GM20000 (cell line): Measurements from ENCODE around the gene STK24.
"Not testable (repeated sequence)": the region's sequence is repeated elsewhere in the genome, so short reads cannot be mapped to it uniquely, and the experiment has no call there.

Experiments
- DNase-seq: peaks from one replicate; pipeline ENCODE4 v3.0.0; 2012; ENCODE audit warnings: low spot score
- TF ChIP-seq, protein P1 (sequence below): IDR thresholded peaks from 2 replicates; pipeline ENCODE4 v1.5.1; 2012; ENCODE audit warnings: mild to moderate bottlenecking, control low read depth; ENCODE audit errors: extremely low read depth, missing control alignments

The STK24 gene

DNA sequence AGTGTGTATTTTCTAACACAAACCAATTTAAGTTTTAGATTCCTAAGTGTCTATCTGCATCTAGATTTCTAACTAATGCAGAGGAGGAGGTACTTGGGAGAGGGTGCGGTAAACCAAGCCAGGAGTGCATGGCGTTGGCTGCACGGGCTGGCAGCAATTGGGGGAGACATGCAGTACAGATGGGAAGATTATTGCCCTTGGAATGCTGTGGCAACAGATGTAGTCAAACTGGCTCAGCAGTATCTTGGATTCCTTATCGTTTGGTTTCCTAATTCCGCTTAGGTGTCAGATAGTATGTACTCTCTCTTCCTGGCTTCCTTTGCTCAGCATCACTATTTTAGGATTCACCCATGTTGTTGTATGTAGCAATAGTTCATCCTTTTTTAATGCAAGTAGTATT, 29.4 kb upstream of the STK24 start:
- DNase-seq: no peak

DNA sequence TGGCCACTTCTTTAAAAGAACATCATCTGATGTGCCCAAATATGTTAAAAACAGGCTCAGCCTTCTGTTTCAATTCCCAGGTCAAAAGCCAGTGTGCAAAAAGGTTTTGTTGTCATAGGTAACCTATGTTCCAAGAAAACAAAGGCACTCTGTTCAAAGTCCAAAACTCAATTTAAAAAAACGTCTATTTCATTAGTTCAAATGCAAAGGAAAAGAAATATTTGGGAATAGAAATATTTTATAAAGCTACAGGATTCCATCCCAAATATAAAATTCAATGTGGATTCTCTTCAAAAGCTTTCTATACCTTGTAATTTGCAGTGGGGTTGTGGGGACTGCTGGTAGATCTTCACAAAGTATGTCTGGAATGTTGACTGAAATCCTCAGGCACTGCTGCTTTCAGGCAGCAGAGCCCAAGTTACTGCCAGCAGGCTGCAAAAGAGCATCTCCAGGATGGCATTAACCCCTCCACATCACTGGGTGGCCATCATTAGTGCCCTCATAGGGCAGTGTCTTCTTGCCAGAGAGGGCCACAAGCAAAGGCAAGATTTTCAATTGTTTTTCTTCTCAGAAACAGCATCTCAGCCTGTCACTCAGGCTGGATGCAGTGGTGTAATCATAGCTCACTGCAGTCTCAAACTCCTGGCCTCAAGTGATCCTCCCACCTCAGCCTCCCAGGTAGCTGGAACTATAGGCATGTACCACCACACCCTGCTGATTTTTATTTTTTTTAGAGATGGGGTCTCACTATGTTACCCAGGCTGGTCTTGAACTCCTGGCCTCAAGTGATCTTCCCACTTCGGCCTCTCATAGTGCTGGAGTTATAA, 22.8 kb upstream of the STK24 start:
- no peak for DNase-seq

More for the DNA sequence above, 29.4 kb upstream of the STK24 start:
- TF ChIP-seq, protein P1, sequence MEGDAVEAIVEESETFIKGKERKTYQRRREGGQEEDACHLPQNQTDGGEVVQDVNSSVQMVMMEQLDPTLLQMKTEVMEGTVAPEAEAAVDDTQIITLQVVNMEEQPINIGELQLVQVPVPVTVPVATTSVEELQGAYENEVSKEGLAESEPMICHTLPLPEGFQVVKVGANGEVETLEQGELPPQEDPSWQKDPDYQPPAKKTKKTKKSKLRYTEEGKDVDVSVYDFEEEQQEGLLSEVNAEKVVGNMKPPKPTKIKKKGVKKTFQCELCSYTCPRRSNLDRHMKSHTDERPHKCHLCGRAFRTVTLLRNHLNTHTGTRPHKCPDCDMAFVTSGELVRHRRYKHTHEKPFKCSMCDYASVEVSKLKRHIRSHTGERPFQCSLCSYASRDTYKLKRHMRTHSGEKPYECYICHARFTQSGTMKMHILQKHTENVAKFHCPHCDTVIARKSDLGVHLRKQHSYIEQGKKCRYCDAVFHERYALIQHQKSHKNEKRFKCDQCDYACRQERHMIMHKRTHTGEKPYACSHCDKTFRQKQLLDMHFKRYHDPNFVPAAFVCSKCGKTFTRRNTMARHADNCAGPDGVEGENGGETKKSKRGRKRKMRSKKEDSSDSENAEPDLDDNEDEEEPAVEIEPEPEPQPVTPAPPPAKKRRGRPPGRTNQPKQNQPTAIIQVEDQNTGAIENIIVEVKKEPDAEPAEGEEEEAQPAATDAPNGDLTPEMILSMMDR: no peak

DNA sequence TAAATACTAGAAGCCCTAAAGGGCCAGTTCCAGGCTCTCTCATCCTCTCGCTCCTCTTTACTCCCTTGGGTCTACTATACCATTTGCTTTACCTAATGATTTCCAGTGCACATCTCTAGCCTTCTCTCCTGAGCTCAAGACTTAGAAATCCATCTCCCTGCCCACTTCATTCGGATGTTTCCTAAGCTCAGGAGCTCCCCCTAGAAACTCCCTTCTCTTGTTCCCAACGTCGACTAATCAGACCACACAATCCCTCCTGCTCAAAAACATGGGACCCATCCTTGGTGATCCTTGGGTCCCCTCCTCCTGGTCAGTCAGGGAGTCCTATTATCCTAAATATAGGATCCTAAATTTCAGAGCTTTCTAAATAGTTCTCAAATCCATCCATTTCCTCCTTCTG, 21.1 kb upstream of the STK24 start:
- TF ChIP-seq, protein P1: no peak
- DNase-seq: no peak

More for the DNA sequence above, 22.8 kb upstream of the STK24 start:
- TF ChIP-seq, protein P1: no peak

DNA sequence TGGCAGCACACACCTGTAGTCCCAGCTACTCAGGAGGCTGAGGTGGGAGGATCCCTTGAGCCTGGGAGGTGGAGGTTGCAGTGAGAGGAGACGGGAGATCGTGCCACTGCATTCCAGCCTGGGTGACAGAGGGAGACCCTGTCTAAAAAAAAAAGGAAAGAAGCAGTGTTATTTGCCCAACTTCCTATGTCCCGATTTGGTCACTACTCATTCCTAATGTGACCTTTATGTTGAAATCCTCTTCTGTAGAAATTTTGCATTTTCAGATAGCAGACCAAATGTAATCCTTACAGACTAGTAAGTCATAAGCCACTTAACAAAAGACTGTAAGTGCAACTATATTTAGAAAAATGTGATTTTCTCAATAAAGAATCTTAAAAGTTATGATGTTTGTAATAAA, 18.2 kb upstream of the STK24 start:
- DNase-seq: no peak
- TF ChIP-seq, protein P1: no peak

DNA sequence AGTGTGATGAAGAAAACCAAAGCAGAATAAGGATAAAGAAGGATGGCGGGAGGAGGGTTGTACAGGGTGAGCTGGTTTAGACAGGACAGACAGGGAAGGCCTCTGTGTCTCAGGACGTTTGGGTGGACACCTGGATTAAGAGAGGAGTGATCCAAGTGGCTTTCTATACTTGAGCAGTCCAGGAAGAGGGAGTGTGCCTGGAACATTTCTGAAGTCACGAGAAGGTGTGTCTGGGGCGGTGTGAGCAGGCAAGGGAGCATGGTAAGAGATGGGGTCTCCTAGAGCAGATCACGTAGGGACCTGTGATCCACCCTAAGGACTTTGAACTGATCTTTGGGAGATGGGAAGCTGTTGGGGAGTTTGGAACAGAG, 15.4 kb upstream of the STK24 start:
- TF ChIP-seq, protein P1: no peak
- DNase-seq: no peak

DNA sequence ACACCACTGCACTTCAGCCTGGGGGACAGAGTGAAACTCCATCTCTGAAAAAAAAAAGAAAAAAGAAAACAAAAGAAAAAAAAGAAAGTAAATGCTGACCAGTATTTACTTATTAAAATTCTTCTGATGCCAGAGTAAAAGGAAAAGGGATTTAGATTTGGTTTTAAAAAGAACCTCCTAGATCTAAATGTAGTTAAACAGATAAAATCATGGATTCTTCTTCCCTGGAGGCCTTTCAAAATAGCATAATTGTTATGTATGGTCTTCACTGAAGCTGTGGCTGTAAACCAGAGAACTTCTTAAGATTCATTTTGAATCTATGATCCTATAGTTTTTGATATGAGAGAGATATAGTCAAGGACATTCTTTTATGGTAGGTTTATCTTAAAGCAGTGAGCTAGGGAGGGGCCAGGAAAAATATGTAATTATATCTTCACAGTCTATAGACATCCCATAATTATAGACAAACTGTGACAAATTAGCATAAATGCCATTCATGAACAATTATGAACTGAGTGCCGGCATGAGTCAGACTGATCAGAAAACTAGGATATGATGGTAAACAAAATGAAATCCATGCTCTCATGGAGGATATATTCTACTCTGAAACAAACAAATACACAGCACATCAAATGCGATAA, 14.9 kb upstream of the STK24 start:
- TF ChIP-seq, protein P1: no peak
- DNase-seq: no peak

DNA sequence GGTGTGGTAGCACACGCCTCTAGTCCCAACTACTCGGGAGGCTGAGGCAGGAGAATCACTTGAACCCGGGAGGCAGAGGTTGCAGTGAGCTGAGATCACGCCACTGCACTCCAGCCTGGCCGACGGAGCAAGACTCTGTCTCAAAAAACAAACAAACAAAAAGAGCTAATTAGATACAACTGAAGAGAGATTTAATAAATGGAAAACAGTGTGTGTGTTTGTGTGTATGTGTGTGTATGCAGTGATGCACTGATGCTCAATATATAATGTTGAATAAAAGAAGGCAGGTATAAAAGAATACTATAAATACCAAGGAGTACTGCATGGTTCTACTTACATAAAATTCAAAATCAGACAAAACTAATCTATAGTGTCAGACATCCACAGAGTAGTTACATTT, 13.6 kb upstream of the STK24 start:
- not testable (repeated sequence) for DNase-seq

DNA sequence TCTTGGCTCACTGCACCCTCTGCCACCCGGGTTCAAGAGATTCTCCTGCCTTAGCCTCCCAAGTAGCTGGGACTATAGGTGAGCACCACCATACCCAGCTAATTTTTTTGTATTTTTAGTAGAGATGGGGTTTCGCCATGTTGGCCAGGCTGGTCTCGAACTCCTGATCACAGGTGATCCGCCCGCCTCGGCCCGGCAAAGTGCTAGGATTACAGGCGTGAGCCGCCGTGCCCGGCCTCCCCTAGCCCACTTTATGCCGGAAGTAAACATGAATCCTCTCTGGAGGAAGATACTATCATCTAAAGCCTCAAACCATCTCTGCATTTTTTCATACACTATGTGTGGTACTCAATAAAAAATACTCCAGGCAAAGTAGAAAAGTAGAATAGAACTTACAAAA, 12.6 kb upstream of the STK24 start:
- DNase-seq: not testable (repeated sequence)
